PC-3 (cell line): ENCODE measurements around the gene SOBP.

ENCODE experiments used
- EZH2 ChIP-seq: fragments of 300-600 bp; sonication (generic); IDR thresholded peaks from one replicate; pipeline ENCODE4 v1.6.1; 2017; ENCODE audit warnings: antibody characterized with exemption, mild to moderate bottlenecking, low read length; ENCODE audit not compliant: unreplicated experiment
- EZH2phosphoT487 ChIP-seq: fragments of 300-600 bp; sonication (generic); IDR thresholded peaks from 2 replicates; pipeline ENCODE4 v1.6.1; 2018; ENCODE audit warnings: mild to moderate bottlenecking, antibody characterized with exemption, low read length, borderline replicate concordance
- TF ChIP-seq, protein P1 (sequence below): fragments of 300-600 bp; sonication (generic); conservative IDR thresholded peaks from 2 replicates; pipeline ENCODE4 v1.5.1; 2017; ENCODE audit warnings: antibody characterized with exemption, low read depth, mild to moderate bottlenecking, low read length

DNA sequence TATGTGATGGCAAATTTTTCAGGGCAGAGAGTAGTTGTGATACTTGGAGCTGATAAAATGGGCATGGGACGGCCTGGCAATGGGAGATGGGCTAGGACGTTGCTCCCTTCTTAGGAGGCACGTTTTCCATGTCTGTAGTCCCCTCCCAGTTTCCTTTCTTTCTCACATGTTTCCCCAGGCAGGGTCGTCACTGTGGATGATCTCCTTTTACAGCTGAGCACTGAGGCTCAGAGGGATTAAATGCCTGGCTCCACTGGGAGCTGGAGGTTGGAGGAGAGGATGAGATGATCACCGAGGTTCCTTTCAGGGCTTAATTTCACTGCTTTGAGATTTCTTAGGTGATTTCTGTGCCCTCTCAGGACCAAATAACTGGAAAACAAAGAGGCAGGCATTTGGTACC, 136.7 kb downstream of the SOBP start:
- TF ChIP-seq EZH2 = no peak
- TF ChIP-seq, protein P1, sequence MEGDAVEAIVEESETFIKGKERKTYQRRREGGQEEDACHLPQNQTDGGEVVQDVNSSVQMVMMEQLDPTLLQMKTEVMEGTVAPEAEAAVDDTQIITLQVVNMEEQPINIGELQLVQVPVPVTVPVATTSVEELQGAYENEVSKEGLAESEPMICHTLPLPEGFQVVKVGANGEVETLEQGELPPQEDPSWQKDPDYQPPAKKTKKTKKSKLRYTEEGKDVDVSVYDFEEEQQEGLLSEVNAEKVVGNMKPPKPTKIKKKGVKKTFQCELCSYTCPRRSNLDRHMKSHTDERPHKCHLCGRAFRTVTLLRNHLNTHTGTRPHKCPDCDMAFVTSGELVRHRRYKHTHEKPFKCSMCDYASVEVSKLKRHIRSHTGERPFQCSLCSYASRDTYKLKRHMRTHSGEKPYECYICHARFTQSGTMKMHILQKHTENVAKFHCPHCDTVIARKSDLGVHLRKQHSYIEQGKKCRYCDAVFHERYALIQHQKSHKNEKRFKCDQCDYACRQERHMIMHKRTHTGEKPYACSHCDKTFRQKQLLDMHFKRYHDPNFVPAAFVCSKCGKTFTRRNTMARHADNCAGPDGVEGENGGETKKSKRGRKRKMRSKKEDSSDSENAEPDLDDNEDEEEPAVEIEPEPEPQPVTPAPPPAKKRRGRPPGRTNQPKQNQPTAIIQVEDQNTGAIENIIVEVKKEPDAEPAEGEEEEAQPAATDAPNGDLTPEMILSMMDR = no peak
- no peak for TF ChIP-seq EZH2phosphoT487
